NCI-H2171 treated with DMSO at 0.1 percent for 48 hours (cell line): ENCODE results near the gene ALKBH3.

ENCODE experiments used
- DNase-seq: peaks from one replicate; lab custom pipeline; 2025; lab: John Stamatoyannopoulos, UW

Gene ALKBH3

DNA sequence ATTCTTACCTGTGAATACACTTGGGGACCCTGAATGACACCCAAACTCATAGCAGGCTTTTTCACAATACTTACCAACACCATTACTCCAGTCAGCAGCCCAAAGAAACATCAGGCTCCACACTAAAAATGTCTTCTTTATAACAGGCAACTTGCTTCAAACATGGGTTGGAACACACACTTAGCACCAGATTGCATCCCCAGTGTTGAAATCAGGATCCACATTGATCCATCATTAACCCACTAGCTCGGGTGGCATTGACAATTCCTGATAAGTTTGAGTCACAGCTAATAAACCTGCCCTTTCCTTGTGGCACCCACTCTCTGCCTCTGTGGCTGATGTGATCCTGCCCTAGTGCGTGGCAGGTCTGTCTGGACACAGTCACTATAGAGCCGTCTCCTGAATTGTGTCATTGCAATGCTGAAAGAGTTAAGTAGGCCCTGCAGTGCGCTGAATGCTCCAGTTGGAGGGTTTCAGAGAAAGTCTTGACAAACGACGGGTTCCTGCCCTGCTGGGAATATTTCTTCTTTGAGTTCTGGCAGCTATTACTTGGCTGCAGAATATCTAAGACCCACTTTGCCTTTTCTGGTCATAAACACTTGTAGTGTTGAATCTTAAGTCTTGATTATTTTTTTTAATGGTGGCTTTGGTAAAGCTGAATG is 42.2 kb downstream of the ALKBH3 start:
- no peak for DNase-seq

DNA sequence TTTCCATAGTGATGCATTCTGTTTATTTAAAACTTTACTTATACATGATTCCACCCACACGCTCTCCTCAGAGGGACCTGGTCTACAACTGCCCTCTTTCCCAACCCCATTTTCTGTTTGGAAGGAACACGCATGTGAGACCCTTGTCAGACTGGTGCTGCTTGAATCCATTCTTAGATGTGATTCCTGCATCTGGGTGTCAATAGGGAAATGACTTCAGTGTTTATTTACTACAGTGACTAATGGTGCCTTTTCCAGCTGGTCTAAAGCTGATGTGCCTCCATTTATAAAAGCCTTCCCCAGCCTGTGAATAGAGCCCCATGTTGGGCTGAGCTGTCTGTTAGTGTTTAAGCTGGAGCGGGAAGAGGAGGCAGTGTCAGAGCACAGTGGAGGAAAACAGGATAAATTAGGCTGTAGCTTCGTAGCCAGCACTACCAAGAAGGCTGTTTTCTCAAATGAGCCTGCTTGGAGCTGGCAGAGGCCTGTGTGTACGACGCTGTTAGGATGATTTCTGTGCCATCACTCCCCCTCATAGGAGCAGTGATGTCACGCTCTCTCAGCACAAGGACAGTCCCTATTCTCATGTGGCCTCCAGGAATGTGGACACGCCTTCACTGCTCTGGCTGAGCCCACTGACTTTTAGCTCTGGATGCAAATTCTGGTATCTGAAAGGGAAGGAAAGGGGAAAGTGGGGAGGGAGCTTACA is 42.9 kb downstream of the ALKBH3 start:
- no peak for DNase-seq

GRCh38 chr11:43924112-43924855 is 43.7 kb downstream of the ALKBH3 start:
- DNase-seq: no peak

- peak; percentile 58 for DNase-seq
Measured at GRCh38 chr11:43925063-43925931, 44.7 kb downstream of the ALKBH3 start.

GRCh38 chr11:43925932-43926505 is 45.4 kb downstream of the ALKBH3 start:
- DNase-seq: peak; percentile 70

DNA sequence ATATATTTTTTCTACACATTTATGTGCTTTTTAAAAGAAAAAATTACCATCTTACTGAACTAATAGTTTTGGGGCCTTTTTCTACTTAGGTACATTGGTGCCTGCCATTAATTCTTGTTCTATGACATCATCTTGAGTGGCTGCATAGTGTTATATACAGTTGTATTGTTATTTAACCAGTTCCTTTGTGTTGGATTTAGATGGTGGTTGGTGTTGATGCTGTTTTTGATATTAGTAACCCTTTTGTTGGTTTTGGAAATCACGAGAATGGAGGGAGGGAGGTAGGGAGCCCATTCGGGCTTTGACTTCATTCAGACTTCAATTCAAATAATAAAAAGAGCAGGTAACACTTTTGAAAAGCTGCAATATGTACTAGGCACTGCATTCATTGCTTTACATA is 46.4 kb downstream of the ALKBH3 start:
- DNase-seq: no peak

DNA sequence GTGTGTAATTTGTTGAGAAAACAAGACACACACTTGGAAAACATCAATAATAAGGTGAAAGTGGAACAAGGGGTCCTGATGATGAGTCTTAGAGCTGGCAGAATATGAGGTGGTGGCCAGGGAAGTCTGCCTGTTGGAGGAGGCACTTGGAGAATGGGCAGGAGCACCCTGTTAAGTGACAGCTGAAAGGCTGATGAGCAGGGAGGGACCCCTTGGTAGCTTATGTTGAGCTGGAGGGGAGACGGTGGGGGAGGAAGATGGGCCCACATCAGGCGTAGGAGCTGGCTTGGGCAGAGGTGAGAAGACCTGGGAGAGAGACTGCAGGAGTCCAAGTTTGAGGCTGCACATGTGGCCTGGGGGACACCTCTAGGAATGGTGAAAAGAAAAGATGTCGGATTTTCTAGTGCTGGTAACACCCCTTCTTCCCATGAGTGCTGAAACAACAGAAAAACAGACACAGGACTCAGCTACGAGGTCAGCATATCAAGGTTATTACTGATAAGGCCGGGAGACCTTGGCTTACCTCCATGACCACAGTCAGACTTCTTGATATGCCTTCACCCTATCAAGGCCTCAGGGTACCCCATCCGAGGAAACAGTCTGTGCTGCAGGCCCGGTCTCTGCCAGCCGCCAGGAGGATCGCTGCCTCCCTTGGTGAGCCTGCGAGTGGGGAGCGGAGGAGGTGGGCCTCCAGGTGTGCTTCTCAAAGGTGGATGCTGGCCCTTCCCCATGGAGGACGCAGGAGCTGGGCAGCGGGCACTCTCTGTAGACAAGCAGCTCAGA is 47.5 kb downstream of the ALKBH3 start:
- no peak for DNase-seq

- DNase-seq: no peak
Measured at GRCh38 chr11:43928721-43929120, 48.1 kb downstream of the ALKBH3 start.

DNA sequence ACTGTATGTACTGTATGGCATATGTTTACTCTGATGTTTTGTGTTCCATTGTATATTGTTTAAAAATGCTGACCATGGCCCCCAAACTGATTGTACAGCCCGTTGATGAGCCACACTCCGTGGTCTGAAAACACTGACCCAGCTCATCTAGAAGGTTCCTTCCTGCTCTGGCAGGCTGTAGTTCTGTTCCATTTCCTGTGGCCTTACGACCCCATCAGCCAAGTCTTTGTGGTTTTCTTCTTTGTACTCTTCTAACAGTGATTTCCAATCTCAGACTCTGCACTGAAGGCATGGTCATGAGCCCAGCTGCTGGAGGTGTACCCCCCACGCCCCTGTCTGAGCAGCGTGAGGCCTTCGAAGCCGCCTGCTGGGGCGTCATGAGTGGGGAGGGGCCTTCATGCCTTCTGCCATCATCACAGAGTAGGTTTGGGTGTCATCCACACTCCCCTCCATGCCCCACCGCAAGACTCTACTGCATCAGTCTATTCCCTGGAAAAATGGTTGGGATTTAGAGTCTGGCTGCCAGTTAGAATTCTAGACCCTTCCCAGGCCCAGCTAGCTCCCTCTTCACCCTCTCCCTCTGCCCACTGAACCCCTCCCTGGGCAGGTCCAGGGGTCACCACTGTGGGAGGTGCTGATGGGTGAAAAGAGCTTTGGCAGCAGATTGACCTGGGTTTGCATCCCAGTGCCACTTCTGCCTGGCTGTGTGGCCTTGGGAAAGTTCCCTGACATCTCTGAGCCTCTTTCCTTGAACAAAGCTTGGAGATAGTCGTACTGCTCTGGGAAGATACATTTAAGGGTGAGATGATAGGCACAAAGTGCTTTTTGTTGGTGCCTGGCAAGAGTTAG is 50.5 kb downstream of the ALKBH3 start:
- no peak for DNase-seq

- DNase-seq: no peak
Measured at GRCh38 chr11:43931717-43932039, 51.0 kb downstream of the ALKBH3 start.

GRCh38 chr11:43933226-43933607 is 52.6 kb downstream of the ALKBH3 start:
- no peak for DNase-seq

DNA sequence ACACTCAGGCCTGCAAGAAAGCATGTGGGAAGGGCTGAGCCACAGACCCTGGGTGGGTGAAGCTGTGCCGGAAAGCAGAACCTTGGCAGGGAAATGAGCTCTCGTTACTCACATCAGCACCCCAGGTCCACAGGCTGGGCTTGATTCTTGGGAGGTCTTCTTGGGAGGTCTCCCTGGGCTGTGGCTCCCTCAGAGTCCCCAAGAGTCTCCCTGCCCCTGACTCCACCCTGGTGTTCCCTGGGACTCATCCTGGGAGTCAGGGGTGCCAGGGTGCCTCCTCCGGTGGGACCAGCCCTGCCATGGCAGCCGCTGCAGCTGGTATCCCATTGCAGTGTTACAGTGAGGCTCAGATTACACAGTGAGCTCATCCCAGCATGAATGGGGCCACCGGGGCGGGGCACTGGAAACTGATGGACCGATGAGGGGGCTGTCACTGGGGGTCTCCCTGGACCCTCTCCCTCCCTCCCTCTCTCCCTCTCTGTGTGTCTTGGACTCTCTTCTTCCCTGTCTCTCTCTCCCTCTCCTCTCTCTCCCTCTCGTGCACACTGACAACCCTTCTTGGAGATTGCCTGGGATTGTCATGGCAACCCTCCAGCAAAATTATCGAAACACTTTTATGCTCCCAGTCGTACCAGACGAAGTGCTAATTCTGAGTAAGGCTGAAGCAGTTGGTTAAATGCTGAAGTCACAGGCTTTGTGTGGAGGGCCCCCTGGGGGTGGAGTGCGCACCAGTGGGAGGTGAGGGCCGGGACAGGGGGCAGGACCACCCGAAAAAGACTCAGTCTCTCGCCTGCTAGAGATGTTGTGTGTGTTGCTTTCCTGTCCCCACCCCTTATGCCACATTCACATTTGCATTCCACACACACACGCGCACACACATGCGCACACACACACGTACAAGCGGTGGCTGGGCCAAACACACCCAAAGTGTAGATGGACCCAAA is 53.2 kb downstream of the ALKBH3 start:
- DNase-seq: peak; percentile 82

DNA sequence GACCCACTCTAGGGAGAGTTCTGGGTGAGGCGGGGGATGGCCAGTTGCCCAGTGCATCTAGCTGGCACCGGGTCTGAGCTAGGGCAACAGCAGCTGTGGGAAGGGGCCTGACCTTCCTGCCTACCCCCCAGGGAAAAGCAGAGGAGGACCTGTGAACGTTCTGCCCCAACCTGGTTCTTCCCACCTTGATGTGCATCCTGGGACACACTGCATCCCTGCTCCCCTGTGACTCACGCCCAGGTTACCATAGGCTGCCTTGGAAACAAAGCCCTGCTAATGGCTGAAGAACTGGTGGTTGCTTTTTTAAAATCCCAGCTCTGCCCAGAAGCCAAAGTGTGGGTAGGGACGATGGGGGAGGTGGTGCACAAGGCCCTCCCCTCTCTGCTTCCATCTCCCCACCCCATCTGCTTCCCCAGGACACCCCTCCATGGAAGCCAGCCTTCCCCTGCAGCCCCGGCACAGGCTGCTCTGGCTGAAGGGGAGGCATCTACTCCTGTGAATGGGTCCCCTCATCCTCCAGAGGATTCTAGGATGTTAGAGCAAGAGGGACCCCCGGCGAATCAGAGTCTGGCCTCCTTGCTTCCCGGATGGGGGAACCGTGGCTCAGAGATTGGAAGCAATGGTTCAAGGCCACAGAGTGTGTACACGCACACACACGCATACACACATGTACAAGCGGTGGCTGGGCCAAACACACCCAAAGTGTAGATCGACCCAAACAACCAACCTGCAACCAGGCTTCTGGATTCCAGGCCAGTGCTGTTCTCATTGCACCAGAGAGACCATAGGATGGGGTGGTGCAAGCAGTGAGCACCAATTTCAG is 54.2 kb downstream of the ALKBH3 start:
- no peak for DNase-seq

- DNase-seq: no peak
Measured at GRCh38 chr11:43935424-43935979, 54.9 kb downstream of the ALKBH3 start.

DNA sequence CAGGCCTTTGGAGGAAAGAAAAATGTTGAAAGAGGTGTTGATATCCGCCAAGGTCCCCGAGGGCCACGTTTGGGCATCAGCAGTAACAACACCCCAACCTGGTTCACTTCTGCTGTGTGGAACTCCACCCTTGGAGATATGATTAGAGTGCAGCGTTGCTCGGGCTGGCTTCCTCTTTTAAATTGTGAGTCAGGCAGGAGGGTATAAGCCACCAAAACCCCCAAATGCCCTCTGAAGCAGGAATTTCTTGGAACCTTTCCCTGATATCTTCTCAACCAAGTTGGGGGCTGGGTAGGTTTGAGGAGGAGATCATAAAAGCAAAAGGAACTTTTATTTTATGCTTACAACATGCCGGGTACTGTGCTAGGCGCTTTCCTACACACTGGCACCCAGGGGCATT is 55.4 kb downstream of the ALKBH3 start:
- DNase-seq: no peak

DNA sequence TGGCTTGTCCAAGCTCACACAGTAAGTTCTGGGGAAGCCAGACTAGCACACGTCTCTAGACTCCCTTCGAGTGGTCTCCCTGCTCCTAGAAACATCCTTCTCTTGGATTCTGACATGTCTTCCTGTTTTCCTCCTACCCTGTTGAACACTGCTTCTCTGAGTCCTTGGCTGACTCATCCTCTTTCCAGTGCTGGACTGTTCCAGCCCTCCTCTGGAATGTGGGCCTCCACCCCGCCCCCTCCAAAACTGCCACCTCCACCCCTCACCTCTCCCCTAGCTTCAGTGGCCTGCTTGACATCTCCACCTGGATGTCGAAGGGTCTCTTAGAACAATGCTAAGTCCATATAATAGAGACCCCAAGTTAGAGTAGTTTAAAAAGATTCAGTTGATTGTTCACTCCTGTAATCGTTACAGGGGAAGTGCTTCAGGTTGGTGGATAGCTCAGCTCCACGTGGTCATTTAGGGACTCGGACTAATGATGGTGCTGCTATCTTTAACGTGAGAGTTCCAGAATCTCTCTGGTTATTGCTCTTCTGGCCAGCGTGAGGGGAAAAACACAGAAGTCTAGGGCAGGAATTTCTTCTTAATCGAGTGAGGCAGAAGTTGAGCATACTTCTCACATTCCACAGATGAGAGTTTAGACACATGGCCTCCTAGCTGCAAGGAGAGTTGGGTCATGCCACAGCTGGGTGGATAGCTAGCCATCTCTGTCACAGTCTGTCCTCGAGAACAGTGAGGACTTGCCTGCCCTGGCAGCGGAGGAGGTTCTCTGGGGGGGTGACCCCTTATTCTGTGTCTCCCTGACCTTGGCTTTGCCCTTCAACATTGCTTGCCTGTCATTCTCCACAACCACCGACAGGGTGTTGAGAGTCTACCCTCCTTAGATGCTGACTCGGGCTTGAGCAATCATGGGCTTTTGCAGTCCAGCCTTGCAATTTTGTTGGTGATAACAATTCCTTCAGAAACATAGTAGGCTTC is 57.1 kb downstream of the ALKBH3 start:
- DNase-seq: no peak
